G401.6 (cell line): Measurements from ENCODE around the gene ADGRG2.
"Not testable (repeated sequence)": the region's sequence is repeated elsewhere in the genome, so short reads cannot be mapped to it uniquely, and the experiment has no call there.

Experiments
- FAIRE-seq: peaks from 2 replicates; lab custom pipeline; 2012; peaks lifted over from hg19 to GRCh38; lab: Jason Lieb, UNC

Gene ADGRG2

DNA sequence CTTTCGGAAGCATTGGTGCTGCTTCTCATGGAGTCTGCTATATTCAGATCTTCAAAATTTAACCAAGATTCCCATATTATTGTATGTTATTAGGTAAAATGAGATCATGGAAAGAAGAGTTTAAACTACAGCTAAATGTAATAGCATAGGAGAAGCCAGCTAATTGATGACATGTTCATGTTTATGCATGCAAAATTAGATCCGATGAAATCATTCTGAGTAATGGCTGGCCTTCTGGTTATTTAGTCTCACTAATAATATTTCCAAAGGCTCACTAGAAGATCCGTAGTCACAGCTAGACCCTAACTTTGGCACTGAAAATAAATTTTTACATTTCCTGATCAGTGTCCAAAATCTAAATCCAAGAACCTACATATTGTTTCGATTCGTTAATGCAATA lies 118.5 kb downstream of the ADGRG2 start:
- no peak for FAIRE-seq

DNA sequence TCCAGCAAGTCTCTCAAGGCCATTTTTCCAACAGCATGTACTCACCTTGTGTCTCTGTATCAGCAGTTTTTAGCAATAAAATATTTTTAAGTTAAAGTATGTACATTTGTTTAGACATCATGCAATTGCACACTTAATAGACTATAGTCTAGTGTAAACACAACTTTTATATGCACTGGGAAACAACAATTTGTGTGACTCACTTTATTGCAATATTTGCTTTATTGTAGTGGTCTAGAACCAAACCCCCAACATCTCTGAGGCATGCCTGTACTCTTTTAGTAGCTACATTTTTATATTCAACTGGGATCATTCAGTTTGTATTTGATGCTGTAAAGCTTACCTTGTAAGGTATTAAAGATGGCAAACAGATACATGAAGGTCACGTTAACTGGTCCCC lies 123.6 kb downstream of the ADGRG2 start:
- no peak for FAIRE-seq

DNA sequence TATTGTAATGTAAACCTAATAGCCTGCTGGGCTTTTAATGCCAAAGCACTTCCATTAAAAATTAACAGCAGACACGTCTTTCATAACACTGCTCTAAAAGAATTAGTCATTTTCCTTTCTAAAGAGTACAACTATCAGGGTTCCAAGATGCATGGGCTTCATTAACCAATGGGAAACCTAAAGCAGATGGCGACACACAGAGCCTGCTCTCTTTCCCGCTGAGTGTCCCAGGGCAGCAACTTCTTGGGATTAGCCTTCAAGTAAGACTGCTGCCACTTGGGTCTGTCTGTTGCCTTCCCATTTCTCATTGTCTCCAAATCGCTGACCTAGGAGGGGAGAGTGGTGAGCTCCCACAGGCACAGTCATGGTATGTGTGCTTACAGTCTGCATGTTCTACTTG lies 124.4 kb downstream of the ADGRG2 start:
- FAIRE-seq, result no peak

DNA sequence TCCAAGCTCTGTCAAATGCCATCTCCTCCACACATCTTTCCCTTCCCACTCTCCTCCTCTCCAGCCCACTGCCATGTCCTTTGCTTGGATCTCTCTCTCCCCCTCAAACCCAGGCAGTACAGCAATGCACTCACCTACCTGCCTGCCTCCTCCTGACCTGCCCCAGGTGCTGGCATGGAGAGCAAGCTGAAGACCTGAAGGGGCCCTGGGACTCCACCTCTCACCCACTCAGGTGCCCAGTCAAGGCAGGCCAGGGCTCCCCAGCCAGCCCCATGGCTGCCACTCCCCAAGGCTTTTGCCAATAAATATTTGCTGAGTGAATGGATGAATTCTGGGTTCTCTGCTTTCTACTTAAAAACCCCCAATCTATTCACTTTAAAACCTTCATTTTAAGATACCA lies 125.7 kb downstream of the ADGRG2 start:
- FAIRE-seq, result no peak

DNA sequence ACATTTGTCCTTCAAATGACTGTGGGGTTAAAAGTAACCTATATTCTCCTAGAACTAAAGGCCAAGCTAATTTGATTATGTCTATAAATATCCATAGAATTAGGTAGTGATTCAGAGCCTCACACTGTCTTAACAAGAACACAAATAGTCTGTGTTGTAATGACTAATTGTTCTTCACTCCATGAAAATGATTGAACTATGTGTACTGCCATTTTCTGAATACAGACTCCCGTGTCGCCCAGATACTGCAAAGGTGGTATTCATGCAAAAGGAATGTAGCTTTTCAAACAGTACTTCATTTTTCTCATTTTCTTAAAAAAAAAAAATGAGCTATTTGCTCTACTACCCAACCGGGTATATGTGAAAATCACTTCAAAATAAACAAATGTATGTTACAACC lies 127.0 kb downstream of the ADGRG2 start:
- no peak for FAIRE-seq

DNA sequence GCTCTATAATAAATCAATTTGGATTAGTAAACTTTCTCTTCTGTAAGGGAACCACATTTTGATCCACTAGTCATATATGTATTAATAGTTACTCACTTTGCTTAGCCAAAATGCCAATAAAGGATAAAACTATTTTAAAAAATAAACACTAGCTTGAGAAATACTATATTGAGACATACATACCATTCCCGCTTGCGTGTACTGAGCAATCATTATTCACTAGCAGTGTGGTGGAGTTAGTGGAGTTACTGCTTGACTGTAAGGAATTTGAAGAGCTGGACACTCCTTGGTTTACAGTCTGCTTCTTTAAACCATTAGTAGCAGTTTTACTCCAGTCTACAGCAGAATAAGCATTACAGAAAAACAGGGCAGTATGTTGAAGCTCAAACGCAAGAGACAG lies 127.6 kb downstream of the ADGRG2 start:
- FAIRE-seq, result no peak

DNA sequence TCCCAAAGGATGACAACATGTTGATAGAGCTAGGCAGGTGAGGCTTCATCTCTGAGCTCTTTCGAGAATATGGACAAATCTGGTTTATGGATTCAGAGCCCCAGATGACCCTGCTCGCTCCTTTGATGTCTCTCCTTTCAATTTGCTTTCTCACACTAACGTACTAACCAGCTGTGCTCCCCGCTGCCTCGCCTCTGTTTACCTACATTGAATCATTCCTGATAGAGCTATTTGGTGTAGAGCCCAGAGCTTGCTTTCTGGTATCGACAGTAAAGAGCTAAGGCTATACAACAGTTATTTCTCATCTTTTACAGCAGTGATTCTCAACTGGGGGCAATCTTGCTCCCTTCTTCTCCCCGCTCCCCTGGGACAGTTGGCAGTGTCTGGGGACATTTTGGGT lies 129.4 kb downstream of the ADGRG2 start:
- no peak for FAIRE-seq

DNA sequence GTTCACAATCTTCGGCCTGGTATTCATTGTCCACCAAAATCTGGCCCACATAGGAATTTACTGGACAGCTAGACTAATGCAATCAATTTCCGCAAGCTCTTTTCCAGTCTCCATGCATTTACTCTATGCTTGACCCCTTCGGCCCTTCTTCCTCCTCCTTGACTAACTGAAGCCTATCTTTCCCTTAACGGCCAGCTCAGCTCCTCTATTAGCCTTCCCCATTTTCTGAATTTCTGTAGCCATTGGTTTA lies 137.2 kb downstream of the ADGRG2 start:
- no peak for FAIRE-seq

DNA sequence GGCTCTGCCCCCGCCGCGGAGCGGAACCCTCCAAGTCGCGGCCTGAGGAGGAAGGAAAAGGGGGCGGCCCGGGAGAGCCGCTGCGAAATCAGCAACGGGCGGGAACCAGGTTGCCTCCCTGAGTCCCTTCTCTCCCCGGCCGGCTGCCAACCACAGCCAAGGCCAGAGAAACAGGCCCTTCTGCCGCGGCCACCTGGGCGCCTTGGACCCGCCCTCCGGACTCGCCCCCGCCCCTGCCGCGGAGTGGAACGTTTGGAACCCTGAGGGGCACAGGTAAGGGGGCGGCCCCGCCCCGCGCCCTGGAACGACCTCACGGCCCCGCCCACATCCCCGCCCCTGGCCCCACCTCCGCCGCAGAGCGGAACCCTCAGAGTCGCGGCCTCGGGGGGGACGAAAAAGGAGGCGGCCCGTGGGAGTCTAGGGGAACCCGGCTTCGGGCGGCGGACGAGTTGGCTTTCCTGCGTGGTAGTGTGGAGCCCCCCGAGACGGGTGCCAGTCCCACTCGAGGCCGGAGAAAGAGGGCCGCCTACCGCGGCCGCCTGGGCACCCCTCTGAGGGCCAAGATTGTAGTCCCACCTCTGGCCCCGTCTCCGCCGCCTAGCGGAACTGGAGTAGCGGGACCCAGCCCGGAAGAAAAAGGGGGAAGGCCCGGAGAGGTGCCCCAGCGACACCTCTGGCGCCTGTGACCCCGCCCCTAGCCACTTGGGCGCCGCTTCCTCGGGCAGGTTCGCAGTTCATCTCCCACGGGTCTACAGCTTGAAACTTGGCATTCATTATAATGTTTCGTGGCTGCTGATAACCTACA lies 137.7 kb downstream of the ADGRG2 start:
- FAIRE-seq, result no peak

DNA sequence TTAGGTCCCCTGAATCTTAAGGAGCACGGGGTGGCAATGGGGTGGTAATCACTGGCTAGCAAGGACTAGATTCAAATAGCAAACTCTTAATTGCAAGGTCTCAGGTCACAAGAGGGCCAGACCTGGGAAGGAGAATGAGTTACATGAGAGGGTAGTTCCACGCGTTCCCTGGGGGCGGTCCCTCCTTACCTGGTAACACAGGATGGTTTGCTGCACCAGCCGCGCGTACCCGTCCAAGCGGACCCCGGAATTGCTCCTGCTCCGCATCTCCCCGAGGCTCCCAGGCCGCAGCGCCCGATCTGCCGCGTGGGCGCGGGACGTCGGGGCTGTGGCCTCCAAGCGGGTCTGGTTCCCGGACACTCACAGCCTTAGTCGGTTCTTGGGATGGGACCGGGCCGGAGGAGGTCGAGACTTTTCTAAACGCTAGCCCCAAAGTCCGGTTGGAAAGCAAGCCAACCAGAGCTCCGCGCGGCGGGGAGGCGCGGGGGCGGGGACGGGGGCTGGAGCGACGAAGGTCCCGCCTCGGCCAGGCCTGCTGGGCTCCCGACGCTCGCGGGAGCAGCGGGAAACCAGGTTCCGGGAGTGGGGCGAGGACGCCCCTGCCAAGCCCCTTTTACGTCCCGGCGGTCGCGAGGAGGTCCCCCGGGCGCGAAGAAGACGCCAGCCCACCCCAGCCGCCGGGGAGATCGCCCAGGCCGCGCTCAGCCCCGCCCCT lies 138.4 kb downstream of the ADGRG2 start, which contains the start of gene PHKA2:
PHKA2 (minus strand) TSS at position 449 of the 715 bp plus-strand sequence; CDS start at position 267, 182 bp downstream.
- FAIRE-seq, result no peak

DNA sequence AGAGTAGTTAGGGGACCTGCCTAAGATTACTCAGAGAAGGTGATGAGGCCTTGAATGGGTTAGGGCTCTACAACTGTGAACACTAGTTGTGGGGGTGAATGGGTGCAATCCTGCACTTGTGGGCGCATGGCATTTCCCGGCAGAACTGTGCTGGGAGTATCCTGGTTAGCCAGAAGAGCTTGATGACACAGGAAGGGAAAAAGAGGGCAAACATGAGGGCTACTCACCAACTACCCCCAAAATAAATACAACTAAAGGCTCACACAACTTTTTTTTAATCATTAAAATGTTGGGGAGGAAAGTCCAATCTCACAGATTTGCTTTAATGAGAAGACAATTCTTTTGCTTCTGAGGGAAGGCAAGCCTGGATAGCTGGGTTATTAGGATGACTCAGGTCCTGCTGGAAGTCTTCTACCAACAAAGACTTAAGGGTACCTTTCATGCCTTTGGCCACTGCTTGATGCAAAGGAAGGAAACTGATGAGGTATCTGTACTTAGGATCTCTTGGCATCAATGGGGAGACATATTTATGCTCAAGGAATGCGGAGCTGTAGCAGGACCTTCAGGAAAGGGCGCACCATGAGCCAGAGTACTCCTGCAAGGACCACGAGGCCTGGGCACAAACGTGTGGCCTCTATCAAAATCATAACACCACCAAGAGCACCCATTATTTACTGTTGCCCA lies 141.0 kb downstream of the ADGRG2 start:
- FAIRE-seq, result no peak

DNA sequence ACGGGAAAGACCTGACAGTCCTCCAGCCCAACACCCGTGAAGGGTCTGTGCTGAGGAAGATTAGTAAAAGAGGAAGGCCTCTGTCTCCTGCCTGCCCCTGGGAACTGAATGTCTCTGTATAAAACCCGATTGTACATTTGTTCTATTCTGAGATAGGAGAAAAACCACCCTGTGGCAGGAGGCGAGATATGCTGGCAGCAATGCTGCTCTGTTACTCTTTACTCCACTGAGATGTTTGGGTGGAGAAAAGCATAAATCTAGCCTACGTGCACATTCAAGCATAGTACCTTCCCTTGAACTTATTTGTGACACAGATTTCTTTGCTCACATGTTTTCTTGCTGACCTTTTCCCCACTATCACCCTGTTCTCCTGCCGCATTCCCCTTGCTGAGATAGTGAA lies 142.0 kb downstream of the ADGRG2 start:
- FAIRE-seq, result not testable (repeated sequence)

DNA sequence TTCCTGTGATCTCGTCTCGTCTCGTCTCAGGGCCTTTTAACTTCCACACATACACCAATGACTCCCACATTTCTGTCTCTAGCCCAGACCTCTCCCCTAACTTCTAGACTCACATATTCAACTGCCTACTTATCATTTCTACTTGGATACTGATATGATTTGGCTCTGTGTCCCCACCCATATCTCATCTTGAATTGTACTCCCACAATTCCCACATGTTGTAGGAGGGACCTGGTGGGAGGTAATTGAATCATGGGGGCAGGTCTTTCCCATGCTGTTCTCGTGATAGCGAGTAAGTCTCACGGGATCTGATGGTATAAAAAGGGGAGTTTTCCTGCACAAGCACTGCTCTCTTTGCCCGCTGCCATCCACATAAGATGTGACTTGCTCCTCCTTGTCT lies 147.3 kb downstream of the ADGRG2 start:
- FAIRE-seq, result no peak

DNA sequence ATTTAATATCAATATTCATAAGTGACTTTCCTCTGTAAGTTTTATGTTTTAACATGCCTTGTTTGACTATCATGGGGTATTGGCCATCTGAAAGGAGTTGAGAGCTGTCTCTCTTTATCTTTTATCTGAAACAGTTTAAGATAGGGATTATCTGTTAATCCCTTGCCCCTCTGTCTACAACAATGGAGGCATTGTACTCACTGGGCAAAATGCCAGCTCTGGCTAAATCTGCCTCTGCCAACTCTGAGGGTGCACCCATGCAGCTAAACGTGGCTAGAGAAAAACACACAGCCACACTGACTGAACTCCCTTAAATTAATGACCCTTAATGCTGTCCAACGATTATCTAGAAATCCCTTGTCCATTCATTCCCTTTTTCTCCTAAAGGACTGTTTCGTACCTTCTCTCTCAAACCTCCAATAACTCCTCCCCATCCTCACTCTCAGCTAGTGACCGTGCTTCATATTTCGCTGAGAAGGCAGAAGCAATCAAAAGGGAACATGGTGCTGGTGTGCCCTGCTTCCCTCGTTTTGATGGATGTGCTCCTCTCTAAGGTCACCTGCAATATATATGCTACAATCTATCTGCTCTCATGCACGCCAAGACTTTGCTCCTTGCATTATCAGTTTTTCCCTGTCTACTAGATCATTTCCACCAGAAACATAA lies 148.6 kb downstream of the ADGRG2 start:
- no peak for FAIRE-seq

DNA sequence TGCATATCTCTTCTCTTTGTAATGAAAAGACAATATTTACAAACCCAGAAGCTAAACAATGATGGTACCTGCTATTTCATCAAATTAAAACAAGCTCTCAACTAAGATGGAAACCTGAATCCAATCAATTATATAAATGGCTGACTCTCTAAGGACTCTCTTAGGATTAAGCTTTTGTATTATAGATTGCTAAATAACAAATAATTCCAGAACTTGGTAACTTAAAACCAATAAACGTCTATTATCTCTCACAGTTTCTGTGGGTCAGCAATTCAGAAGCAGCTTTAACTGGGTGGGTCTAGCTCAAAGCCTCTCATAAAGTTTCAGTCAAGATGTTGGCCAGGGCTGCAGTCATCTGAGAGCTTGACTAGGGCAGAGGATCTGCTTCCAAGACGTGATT lies 150.8 kb downstream of the ADGRG2 start:
- no peak for FAIRE-seq

DNA sequence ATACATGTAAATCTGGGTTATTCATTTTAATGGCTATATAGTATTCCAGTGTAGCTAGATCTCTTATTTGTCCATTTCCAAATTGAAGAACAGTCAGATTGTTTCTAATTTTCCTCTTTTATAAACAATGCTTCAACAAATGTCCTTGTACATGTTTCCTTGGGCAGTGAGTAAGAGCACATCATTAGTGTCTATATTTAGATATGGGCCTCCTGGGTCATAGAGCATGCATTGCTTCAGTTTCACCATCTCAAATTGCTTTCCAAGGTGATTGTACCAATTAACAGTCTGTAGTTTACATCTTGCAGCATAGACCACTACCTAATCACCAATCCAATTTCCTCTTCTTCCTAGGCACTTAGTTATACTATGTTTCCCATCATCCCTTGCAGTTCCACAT lies 151.8 kb downstream of the ADGRG2 start:
- FAIRE-seq, result no peak

DNA sequence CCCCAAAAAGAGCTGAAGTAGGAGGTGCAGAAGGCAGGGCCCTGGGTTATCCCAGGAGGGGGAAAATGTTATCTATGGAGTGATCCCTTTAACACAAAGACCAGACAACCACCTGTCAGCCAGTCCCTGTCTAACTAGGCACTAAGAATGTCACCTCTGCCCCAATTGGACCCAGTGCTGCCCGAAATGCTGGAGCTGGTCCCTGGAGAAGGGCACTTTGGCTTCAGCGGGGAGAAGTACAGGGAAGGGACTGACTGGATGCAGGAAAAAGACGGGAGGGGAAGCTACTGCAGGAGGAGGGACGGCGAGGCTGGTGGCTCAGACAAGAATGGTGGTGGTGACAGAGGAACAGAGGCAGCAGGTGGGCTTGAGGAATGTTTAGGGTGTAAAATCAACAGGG lies 155.6 kb downstream of the ADGRG2 start:
- FAIRE-seq, result no peak

DNA sequence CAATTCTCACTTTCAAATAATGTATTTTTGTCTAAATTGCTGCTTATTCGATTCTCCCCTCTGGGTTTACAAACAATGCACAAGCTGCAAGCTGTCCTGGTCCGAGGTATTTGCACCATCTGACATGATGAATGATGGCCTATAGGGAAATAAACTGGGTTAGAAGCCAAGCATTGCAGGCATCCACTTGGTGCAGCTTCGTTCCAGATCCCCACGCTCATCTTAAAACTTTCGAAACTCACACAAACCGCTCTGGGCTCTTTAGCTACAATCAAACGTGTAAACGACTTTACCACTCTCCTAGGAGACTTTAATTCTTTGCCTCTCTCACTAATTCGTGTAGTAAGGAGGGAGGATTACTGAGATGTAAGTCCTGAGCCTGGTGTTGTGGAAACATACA lies 157.4 kb downstream of the ADGRG2 start:
- no peak for FAIRE-seq

DNA sequence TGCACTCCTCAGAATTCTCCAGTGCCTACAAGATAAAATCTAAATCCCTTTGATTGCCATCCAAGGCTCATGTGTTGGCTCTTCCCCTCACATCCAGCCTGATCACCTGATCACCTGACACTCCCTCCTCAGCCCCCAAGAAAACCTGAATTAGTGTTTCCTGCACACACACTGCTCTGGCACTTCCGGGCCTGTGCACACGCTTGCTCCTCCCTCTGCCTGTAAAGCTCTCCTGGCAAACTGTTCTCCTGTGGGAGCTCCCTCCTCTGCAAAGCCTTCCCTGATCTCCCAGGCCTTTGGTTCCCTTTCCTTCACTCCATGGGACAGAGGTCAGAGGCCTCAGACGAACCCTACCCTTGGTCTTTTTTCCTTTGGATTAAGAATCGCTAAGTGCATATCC lies 158.2 kb downstream of the ADGRG2 start:
- FAIRE-seq, result no peak

DNA sequence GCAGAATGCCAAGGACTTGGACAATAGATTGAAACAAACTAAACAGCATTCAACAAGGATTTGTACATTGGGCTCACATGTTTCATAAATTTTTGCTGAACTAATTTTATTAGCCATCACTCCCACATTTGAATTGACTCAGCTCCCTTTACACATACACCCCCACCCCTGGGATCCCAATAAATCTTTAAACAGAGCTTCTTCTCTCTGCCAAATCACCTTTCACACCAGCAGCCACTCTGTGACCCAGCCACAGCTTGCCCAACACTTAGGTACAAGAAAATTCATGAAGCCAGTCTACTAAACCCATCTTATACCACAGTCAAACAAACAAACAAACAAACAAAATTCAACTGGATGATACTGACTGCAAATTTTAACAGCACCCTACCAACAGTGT lies 159.9 kb downstream of the ADGRG2 start:
- FAIRE-seq, result no peak

DNA sequence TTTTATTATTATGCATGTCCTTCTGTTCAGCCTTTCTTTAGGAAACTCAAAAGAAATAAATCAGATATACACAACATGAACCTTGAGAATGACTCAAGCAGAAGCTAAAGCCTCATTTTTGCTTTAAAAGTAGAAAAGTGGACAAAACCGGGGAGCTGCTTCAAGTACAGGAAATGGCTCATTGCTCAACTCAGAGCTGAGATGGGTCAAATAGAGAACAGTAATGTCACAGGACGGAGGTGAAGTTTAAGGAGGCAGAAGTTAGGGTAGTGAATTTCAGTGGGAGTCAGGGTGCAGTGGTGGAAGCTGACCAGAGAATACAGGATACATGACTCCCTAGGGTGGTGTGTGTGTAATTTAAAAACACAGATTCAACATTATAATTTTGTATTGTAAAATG lies 160.6 kb downstream of the ADGRG2 start:
- no peak for FAIRE-seq

DNA sequence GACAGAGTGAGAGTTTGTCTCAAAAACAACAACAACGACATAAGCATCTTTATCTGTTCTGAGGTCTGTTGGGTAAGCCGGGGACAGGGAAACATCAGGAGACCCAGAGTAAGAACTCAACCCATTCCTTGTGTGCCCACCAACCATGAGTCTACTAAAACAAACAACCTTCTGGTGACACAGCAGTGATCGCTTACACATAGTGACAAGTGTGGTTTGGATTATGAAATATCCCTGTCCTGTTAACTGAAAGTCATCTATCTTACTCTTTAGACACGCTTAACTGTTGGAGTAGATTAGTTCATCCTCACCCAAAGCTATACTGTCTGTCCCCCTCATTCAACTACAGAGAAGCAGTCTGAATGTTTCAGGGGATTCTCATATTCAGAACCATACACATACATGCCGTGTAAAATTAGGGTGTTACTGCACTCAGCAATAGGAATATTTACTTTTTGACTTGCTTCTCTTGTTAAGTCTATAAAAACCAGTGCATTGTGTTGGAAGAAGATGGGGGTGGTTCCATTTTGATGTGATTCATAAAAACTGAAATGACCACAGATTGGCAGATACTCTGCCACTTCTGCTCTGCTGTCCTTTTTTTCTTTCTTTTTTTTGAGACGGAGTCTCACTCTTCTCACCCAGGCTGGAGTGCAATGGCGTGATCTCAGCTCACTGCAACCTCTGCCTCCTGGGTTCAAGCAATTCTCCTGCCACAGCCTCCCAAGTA lies 165.8 kb downstream of the ADGRG2 start:
- no peak for FAIRE-seq
